ENCODE measurements around the gene GNG7.
"Not testable (repeated sequence)": the region's sequence is repeated elsewhere in the genome, so short reads cannot be mapped to it uniquely, and the experiment has no call there.

DNA sequence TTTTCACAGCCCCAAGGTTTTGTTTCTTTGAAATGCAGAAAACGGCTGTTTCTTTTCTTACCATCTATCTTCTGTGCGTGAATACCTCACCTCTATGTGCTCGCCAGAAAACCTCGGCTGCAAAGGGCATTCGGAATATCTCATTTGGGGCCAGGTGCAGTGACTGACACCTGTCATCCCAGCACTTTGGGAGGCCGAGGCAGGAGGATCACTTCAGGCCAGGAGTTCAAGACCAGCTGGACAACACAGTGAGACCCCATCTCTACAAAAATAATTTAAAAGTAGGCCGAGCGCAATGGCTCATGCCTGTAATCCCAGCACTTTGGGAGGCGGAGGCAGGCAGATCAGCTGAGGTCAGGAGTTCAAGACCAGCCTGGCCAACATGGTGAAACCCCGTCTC is 35.1 kb downstream of the GNG7 start:
- not testable (repeated sequence) for TF ChIP-seq CTCF (conservative IDR thresholded peaks at IDR 0.05); ZFX (IDR thresholded peaks at IDR 0.05)

Measured in C4-2B (cell line).